Effector memory CD8-positive, alpha-beta T cell (primary cell): ENCODE measurements around the gene DMTF1.
"Not testable (repeated sequence)": the region's sequence is repeated elsewhere in the genome, so short reads cannot be mapped to it uniquely, and the experiment has no call there.

Experiments used
- ATAC-seq: fragments of 150-1000 bp; cut with Tn5 transposase; replicated peaks from 2 replicates; pipeline ENCODE4 v1.10.0; 2021; ENCODE audit warnings: mild to moderate bottlenecking, moderate library complexity
- DNase-seq, 3 experiments: peaks; one replicate each; pipeline ENCODE4 v3.0.0; 2021
- H3K27ac Mint-ChIP-seq, 2 donors: one replicate each; pipeline ENCODE4 v1.8.0; 2022; ENCODE audit warnings: mild to moderate bottlenecking in 2 of 2, mixed read lengths in 2 of 2, moderate library complexity in 2 of 2
- H3K27me3 Mint-ChIP-seq, 2 donors: one replicate each; pipeline ENCODE4 v1.8.0; 2022; ENCODE audit warnings: mixed read lengths in 2 of 2
- H3K36me3 Mint-ChIP-seq: one replicate; pipeline ENCODE4 v1.8.0; 2022; ENCODE audit warnings: mild to moderate bottlenecking, moderate library complexity, mixed read lengths; ENCODE audit not compliant: insufficient read depth
- H3K4me1 Mint-ChIP-seq, 2 donors: one replicate each; pipeline ENCODE4 v1.8.0; 2022; ENCODE audit warnings: low read depth in 2 of 2, mixed read lengths in 2 of 2
- H3K4me3 Mint-ChIP-seq, 2 donors: one replicate each; pipeline ENCODE4 v1.8.0; 2022; ENCODE audit warnings: mild to moderate bottlenecking in 2 of 2, mixed read lengths in 2 of 2, moderate library complexity in 2 of 2
- H3K9me3 Mint-ChIP-seq, 2 donors: one replicate each; pipeline ENCODE4 v1.8.0; 2022; ENCODE audit warnings: mixed read lengths in 2 of 2

Gene DMTF1

DNA sequence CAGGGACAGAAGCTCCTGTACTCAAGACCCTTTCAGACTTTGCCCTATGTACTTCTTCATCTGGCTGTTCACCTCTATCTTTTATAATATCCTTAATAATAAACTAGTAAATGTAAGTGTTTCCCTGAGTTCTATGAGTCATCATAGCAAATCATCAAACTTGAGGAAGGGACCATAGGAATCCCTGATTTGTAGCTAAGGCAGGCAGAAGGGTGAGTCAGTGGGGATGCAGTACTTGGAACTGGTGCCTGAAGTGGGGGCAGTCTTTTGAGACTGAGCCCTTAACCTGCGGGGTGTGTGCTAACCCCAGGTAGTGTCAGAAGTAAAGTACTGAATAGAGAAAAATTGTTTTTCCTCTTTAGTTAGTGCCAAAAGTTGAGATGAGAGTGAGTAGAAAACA is 73.4 kb downstream of the DMTF1 start:
- no peak for DNase-seq
- no peak overlapping the region for H3K4me3 Mint-ChIP-seq
- H3K4me1 Mint-ChIP-seq = peaks cover 4 to 5% of the 10 kb centered on the region in 2 donors
- no peak overlapping the region for H3K27ac Mint-ChIP-seq
- peaks cover 0 to 21% of the 10 kb centered on the region in 2 donors for H3K27me3 Mint-ChIP-seq
- ATAC-seq = no peak
- no peaks in the 10 kb centered on the region for H3K36me3 Mint-ChIP-seq
- no peaks in the 10 kb centered on the region for H3K9me3 Mint-ChIP-seq

DNA sequence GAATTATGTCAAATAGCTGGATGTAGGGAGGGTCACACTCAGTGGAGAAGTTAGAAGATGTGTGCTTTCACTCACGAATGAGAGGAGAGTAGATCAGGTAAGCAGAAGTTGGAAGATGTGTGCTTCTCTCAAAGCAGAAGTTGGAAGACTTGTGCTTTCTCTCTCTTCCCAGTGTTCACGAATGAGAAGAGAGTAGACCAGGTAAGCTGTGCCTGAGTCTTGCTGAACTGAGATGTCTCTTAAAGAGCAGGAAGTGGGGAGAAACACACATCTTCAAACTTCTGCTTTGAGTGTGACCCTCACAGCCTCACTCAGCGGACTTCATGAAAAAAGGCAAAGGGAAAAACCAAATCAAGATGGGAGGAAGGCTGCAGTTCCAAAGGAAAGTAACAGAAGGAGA is 74.2 kb downstream of the DMTF1 start:
- DNase-seq = no peak
- Mint-ChIP-seq H3K27ac (no peak overlapping the region), H3K9me3 (no peaks in the 10 kb centered on the region), H3K36me3 (no peaks in the 10 kb centered on the region), H3K4me3 (no peak overlapping the region), H3K4me1 (no peaks in the 10 kb centered on the region), H3K27me3 (peaks cover 0 to 21% of the 10 kb centered on the region in 2 donors)
- no peak for ATAC-seq

DNA sequence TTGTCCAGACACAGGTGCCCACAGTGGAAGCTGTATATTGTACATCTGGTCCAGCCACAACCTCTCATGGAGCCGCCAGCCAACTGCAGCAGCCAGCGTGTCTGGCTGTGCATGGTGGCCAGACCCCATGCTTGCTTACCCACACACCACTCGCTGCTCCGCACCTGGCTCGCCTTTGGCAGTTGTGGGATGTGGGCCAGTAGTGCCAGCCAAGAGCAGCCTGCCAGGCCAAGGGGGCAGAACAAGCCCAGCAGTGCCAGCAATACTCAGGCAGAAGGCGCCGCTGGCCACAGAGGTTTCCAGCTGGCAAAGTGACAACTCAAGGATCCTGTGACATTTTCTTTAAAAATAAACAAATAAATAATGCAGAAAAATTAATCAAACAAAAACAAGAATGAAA is 79.0 kb downstream of the DMTF1 start:
- Mint-ChIP-seq H3K4me1 (no peaks in the 10 kb centered on the region), H3K4me3 (no peak overlapping the region), H3K27me3 (peaks cover 0 to 28% of the 10 kb centered on the region in 2 donors), H3K36me3 (no peaks in the 10 kb centered on the region), H3K9me3 (no peaks in the 10 kb centered on the region), H3K27ac (no peak overlapping the region)
- DNase-seq = no peak
- no peak for ATAC-seq

DNA sequence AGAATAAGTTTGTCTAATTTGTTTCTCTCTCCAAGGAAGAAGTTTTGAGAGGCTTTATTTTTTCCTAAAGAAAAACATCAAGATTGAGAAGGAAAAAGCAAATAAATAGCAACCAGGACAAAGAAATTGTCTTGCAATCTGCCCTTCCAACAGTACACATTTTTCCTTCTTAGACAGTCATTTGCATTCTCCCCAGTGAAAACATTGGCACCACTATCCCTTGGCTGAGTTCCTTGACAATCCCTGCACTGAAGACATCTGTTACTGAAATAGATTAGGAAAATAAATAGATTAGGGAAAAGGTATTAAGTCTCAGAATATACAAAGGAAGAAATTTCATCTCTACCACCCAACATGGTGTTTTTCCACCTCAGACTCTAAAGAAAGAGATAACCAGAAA is 79.5 kb downstream of the DMTF1 start:
- no peak for ATAC-seq
- no peaks in the 10 kb centered on the region for H3K9me3 Mint-ChIP-seq
- no peak for DNase-seq
- H3K27me3 Mint-ChIP-seq = peaks cover 3 to 26% of the 10 kb centered on the region in 2 donors
- H3K36me3 Mint-ChIP-seq = no peaks in the 10 kb centered on the region
- no peaks in the 10 kb centered on the region for H3K4me1 Mint-ChIP-seq
- no peak overlapping the region for H3K27ac Mint-ChIP-seq
- no peak overlapping the region for H3K4me3 Mint-ChIP-seq

DNA sequence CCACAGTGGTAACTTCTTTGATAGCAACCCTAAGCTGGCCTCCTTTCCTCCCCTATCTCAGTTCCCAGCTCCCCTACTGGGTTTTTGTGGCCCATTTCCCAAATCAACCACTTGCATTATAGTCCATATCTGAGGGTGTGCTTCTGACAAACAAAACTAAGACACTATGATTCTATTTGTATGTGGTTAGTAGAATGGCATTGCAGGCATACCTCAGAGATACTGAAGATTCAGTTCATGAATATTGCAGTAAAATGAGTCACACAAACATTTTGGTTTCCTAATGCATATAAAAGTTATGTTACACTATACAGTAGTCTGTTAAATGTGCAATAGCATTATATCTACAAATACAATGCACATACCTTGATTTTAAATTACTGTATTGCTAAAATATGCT is 82.7 kb downstream of the DMTF1 start:
- no peak for ATAC-seq
- Mint-ChIP-seq H3K9me3 (no peaks in the 10 kb centered on the region), H3K4me1 (peaks cover 0 to 2% of the 10 kb centered on the region in 2 donors), H3K27me3 (peaks cover 23 to 31% of the 10 kb centered on the region in 2 donors), H3K27ac (no peak overlapping the region), H3K4me3 (no peak overlapping the region), H3K36me3 (no peaks in the 10 kb centered on the region)
- no peak for DNase-seq

DNA sequence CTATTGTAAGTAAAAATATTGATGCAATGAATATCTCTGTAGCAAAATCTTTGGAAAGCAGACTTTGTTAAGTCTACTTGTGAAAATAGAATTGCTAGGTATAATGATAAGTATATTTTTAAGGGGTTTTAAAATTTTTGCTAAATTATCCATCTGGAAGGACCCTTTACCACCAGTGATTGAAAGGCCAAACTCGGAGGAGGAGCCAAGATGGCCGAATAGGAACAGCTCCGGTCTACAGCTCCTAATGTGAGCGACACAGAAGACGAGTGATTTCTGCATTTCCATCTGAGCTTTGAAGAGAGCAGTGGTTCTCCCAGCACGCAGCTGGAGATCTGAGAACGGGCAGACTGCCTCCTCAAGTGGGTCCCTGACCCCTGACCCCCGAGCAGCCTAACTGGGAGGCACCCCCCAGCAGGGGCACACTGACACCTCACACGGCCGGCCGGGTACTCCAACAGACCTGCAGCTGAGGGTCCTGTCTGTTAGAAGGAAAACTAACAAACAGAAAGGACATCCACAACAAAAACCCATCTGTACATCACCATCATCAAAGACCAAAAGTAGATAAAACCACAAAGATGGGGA is 86.3 kb downstream of the DMTF1 start:
- not testable (repeated sequence) for H3K36me3 Mint-ChIP-seq, H3K4me3 Mint-ChIP-seq, DNase-seq, H3K4me1 Mint-ChIP-seq, ATAC-seq, H3K27ac Mint-ChIP-seq, H3K9me3 Mint-ChIP-seq
- H3K27me3 Mint-ChIP-seq = peaks cover 18 to 31% of the 10 kb centered on the region in 2 donors

DNA sequence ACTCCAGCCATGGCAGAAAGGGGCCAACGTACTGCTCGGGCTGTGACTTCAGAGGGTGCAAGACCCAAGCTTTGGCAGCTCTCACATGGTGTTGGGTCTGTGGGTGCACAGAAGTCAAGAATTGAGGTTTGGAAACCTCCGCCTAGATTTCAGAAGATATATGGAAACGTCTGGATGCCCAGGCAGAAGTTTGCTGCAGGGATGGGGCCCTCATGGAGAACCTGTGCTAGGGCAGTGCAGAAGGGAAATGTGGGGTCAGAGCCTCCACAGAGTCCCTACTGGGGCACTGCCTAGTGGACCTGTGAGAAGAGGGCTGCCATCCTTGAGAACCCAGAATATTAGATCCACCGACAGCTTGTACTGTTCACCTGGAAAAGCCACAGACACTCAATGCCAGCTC is 93.4 kb downstream of the DMTF1 start:
- not testable (repeated sequence) for H3K36me3 Mint-ChIP-seq, H3K27ac Mint-ChIP-seq, DNase-seq, H3K9me3 Mint-ChIP-seq, ATAC-seq, H3K4me3 Mint-ChIP-seq, H3K4me1 Mint-ChIP-seq
- H3K27me3 Mint-ChIP-seq = peaks cover 9 to 18% of the 10 kb centered on the region in 2 donors
